Keratinocyte (primary cell): ENCODE measurements around the gene ATP8A2. TPM values are rescaled to one million over a fixed set of nuclear protein-coding genes. Genes with fewer than 3 reads are reported as not detected.

Experiments used
- DNase-seq: peaks from one replicate; pipeline ENCODE4 v3.0.0-alpha.2; 2011; ENCODE audit warnings: low read depth, missing footprints, low spot score
- FAIRE-seq: peaks from 2 replicates; lab custom pipeline; 2011; peaks lifted over from hg19 to GRCh38; lab: Jason Lieb, UNC
- H2AFZ ChIP-seq: 2 replicates; pipeline ENCODE4 v1.6.0; 2012; ENCODE audit warnings: low read length, control low read depth, inconsistent platforms; ENCODE audit not compliant: control insufficient read depth
- H3K27ac ChIP-seq: 2 replicates; pipeline ENCODE4 v1.5.1; 2011; ENCODE audit warnings: low read length; ENCODE audit not compliant: control insufficient read depth, insufficient read depth
- H3K27me3 ChIP-seq: 3 replicates; pipeline ENCODE4 v1.6.0; 2011; ENCODE audit warnings: low read length; ENCODE audit not compliant: control insufficient read depth, insufficient read depth; ENCODE audit errors: extremely low read depth
- H3K36me3 ChIP-seq, 2 experiments: 2 replicates in 1 of 2; 3 replicates in 1 of 2; pipeline ENCODE4 v1.5.1; 2011; ENCODE audit warnings: low read length in 2 of 2, mild to moderate bottlenecking in 1 of 2; ENCODE audit not compliant: control insufficient read depth in 2 of 2, insufficient read depth in 2 of 2; ENCODE audit errors: extremely low read depth in 1 of 2
- H3K4me1 ChIP-seq: 3 replicates; pipeline ENCODE4 v1.5.1; 2011; ENCODE audit warnings: low read length; ENCODE audit not compliant: control insufficient read depth, insufficient read depth; ENCODE audit errors: extremely low read depth
- H3K4me2 ChIP-seq: 3 replicates; pipeline ENCODE4 v1.6.0; 2011; ENCODE audit warnings: low read depth, low read length; ENCODE audit not compliant: control insufficient read depth, insufficient read depth; ENCODE audit errors: extremely low read depth
- H3K4me3 ChIP-seq, 3 experiments: fragments of 200-600 bp in 1 of 3; sonication (generic) in 1 of 3; 2 replicates in 2 of 3; 3 replicates in 1 of 3; pipeline ENCODE4 v1.5.1; 2011 to 2016; ENCODE audit warnings: low read length in 3 of 3, mild to moderate bottlenecking in 3 of 3, control low read depth in 2 of 3, inconsistent platforms in 1 of 3, low read depth in 1 of 3, mixed read lengths in 1 of 3, mixed run types in 1 of 3, moderate library complexity in 1 of 3; ENCODE audit not compliant: control insufficient read depth in 2 of 3, insufficient read depth in 2 of 3; ENCODE audit errors: extremely low read depth in 1 of 3
- H3K79me2 ChIP-seq: 2 replicates; pipeline ENCODE4 v1.6.0; 2012; ENCODE audit warnings: low read length; ENCODE audit not compliant: control insufficient read depth, insufficient read depth
- H3K9ac ChIP-seq: 3 replicates; pipeline ENCODE4 v1.6.0; 2011; ENCODE audit warnings: low read length; ENCODE audit not compliant: control insufficient read depth, insufficient read depth; ENCODE audit errors: extremely low read depth
- H3K9me1 ChIP-seq: 3 replicates; pipeline ENCODE4 v1.6.0; 2011; ENCODE audit warnings: low read length; ENCODE audit not compliant: control insufficient read depth, insufficient read depth; ENCODE audit errors: extremely low read depth
- H3K9me3 ChIP-seq: 2 replicates; pipeline ENCODE4 v1.5.1; 2012; ENCODE audit warnings: low read depth, low read length; ENCODE audit not compliant: control insufficient read depth
- H4K20me1 ChIP-seq: 3 replicates; pipeline ENCODE4 v1.6.0; 2011; ENCODE audit warnings: low read length; ENCODE audit not compliant: control insufficient read depth, insufficient read depth; ENCODE audit errors: extremely low read depth
- EZH2 ChIP-seq: IDR thresholded peaks from one replicate; pipeline ENCODE4 v1.6.1; 2012; ENCODE audit warnings: inconsistent platforms, mild to moderate bottlenecking, low read length, moderate library complexity
- dilution Hi-C: fragments of 300-500 bp; cut with MboI; formaldehyde crosslinking; loops from one replicate; pipeline ENCODE4 v1.7.0; 2020; ENCODE audit warnings: low sequenced_read_pairs; ENCODE audit not compliant: extremely low pct_ligation_motif_present
- polyA plus RNA-seq, 5 experiments: library from polyadenylated mRNA; depleted of rRNA in 3 of 5; stranded (reverse) in 3 of 5; stranded (forward) in 1 of 5; unstranded in 1 of 5; fragments of >200 nt; gene quantifications; 1 replicate in 1 of 5; 2 replicates in 3 of 5; 3 replicates in 1 of 5; pipeline versions ENCODE4 v1.2.1 to v1.2.3, GENCODE V29; 2011 to 2012; ENCODE audit warnings: missing spikeins in 2 of 5, low read depth in 1 of 5, low replicate concordance in 1 of 5
- TF ChIP-seq, protein P1 (sequence below), 3 experiments: IDR thresholded peaks in 1 of 3; conservative IDR thresholded peaks in 1 of 3; optimal IDR thresholded peaks in 1 of 3; 2 replicates in 2 of 3; 3 replicates in 1 of 3; pipeline versions ENCODE3 to v1.5.1; 2011; ENCODE audit warnings: low read length in 3 of 3, mild to moderate bottlenecking in 3 of 3, moderate library complexity in 2 of 3, control low read depth in 1 of 3, inconsistent platforms in 1 of 3; ENCODE audit not compliant: insufficient read depth in 2 of 3; ENCODE audit errors: extremely low read depth in 1 of 3

ATP8A2 gene
- polyA plus RNA-seq, 1 donor (not counting 4 experiments of a cell fraction or from before 2014, with no cell fraction given): 0.16 TPM

DNA sequence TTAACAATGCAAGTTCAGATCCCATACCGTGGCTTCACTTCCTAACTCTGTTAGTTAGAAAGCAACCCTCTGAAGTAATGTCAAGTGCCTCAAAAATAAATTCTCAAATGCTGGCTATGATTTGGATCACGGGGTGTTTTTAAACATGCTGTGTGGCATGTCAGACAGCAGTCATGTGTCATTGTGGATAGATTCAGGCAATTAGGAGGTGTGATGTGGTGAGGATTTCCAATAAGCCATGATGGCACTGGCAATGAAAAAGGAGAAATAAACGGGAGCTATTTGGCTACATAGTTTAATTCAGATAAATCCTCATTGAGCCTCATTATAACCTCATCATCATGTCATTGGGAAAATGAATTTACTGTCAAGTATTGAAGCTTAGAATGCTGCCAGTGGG lies 130.3 kb downstream of the ATP8A2 start:
- no peaks in the 10 kb centered on the region for H3K4me1 ChIP-seq
- no peaks in the 10 kb centered on the region for H3K36me3 ChIP-seq
- H3K9ac ChIP-seq: no peak overlapping the region
- no peaks in the 10 kb centered on the region for H3K9me3 ChIP-seq
- FAIRE-seq: no peak
- H2AFZ ChIP-seq: no peak overlapping the region
- no peak overlapping the region for H3K27ac ChIP-seq
- no peaks in the 10 kb centered on the region for H3K27me3 ChIP-seq
- no peaks in the 10 kb centered on the region for H3K9me1 ChIP-seq
- dilution Hi-C loops: no loop called here
- TF ChIP-seq, protein P1, sequence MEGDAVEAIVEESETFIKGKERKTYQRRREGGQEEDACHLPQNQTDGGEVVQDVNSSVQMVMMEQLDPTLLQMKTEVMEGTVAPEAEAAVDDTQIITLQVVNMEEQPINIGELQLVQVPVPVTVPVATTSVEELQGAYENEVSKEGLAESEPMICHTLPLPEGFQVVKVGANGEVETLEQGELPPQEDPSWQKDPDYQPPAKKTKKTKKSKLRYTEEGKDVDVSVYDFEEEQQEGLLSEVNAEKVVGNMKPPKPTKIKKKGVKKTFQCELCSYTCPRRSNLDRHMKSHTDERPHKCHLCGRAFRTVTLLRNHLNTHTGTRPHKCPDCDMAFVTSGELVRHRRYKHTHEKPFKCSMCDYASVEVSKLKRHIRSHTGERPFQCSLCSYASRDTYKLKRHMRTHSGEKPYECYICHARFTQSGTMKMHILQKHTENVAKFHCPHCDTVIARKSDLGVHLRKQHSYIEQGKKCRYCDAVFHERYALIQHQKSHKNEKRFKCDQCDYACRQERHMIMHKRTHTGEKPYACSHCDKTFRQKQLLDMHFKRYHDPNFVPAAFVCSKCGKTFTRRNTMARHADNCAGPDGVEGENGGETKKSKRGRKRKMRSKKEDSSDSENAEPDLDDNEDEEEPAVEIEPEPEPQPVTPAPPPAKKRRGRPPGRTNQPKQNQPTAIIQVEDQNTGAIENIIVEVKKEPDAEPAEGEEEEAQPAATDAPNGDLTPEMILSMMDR (optimal IDR thresholded peaks at IDR 0.05 in 1 of 3, IDR thresholded peaks at IDR 0.05 in 1 of 3, conservative IDR thresholded peaks at IDR 0.05 in 1 of 3; ENCODE audit: extremely low read depth in 1 of 3, insufficient read depth in 2 of 3, low read length in 3 of 3): no peak
- TF ChIP-seq EZH2: no peak
- H3K4me3 ChIP-seq: no peak overlapping the region
- H4K20me1 ChIP-seq: no peaks in the 10 kb centered on the region
- no peaks in the 10 kb centered on the region for H3K79me2 ChIP-seq
- no peak overlapping the region for H3K4me2 ChIP-seq
- no peak for DNase-seq

DNA sequence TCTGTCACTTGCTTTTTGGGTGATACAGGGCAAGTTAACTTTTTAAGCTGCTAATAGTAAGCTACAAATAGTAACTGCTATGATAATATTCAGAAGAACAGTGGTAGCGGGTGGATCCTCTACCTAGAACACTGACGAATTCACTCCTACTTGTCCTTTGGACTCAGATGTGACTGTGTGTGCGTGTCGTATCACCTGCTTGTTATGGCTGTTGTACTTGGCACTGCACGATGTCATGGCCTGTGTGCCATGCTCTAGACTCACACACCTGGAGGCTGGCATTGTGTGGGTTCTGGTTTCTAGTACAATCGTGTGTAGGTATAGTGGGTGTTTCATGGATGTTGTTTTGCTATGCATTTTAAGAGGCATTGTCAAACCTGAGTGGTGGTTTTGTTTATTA lies 130.8 kb downstream of the ATP8A2 start:
- no peaks in the 10 kb centered on the region for H3K9me3 ChIP-seq
- no peak overlapping the region for H3K4me2 ChIP-seq
- no peak overlapping the region for H2AFZ ChIP-seq
- no peaks in the 10 kb centered on the region for H4K20me1 ChIP-seq
- H3K9me1 ChIP-seq: no peaks in the 10 kb centered on the region
- no peaks in the 10 kb centered on the region for H3K79me2 ChIP-seq
- no peak overlapping the region for H3K4me3 ChIP-seq
- dilution Hi-C loops: no loop called here
- no peaks in the 10 kb centered on the region for H3K4me1 ChIP-seq
- no peak for FAIRE-seq
- no peak for DNase-seq
- TF ChIP-seq EZH2: no peak
- TF ChIP-seq, protein P1 (optimal IDR thresholded peaks at IDR 0.05 in 1 of 3, IDR thresholded peaks at IDR 0.05 in 1 of 3, conservative IDR thresholded peaks at IDR 0.05 in 1 of 3; ENCODE audit: extremely low read depth in 1 of 3, insufficient read depth in 2 of 3, low read length in 3 of 3): no peak
- no peaks in the 10 kb centered on the region for H3K27me3 ChIP-seq
- H3K9ac ChIP-seq: no peak overlapping the region
- H3K27ac ChIP-seq: no peak overlapping the region
- H3K36me3 ChIP-seq: no peaks in the 10 kb centered on the region
